ENCODE measurements around the gene ADAMTS19. TPM values are rescaled to one million over a fixed set of nuclear protein-coding genes. Genes with fewer than 3 reads are reported as not detected.

Gene ADAMTS19
- total and polyA plus RNA-seq, 11 donors: 0.16 to 1.2 (median 0.53) TPM; not detected in 3

DNA sequence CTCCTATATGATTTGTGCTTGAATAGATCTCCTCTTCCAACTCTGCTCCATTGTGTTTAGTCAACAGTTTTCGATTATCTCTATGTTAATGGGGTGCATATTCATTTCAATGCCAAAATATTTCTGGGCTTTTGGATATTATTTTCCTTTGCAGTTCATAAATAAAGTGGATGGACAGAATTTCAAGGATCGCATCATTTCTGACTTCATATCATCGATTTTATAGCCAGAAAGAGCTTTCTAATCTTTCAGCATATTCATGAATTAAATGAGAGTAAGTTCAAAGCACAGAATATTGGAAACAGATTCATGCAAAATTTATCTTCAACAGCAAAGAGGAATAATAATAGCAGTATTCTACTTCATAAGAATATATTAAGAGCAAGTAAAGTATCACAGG is 227.8 kb downstream of the ADAMTS19 start:
- intact Hi-C loops (cut with DNase I): no loop called here
- ATAC-seq: no peak

GRCh38 chr5:129689045-129689444 is 228.9 kb downstream of the ADAMTS19 start:
- no peaks in the 10 kb centered on the region for H3K36me3 ChIP-seq
- H3K9me3 ChIP-seq: no peaks in the 10 kb centered on the region
- no peaks in the 10 kb centered on the region for H3K27me3 ChIP-seq
- ATAC-seq: no peak
- no peak overlapping the region for H3K27ac ChIP-seq
- no peak for DNase-seq
- H3K4me3 ChIP-seq: no peak overlapping the region
- intact Hi-C loops (cut with DNase I): no loop called here
- no peaks in the 10 kb centered on the region for H3K4me1 ChIP-seq
- TF ChIP-seq, protein P1, sequence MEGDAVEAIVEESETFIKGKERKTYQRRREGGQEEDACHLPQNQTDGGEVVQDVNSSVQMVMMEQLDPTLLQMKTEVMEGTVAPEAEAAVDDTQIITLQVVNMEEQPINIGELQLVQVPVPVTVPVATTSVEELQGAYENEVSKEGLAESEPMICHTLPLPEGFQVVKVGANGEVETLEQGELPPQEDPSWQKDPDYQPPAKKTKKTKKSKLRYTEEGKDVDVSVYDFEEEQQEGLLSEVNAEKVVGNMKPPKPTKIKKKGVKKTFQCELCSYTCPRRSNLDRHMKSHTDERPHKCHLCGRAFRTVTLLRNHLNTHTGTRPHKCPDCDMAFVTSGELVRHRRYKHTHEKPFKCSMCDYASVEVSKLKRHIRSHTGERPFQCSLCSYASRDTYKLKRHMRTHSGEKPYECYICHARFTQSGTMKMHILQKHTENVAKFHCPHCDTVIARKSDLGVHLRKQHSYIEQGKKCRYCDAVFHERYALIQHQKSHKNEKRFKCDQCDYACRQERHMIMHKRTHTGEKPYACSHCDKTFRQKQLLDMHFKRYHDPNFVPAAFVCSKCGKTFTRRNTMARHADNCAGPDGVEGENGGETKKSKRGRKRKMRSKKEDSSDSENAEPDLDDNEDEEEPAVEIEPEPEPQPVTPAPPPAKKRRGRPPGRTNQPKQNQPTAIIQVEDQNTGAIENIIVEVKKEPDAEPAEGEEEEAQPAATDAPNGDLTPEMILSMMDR (IDR thresholded peaks at IDR 0.05): no peak
- no peak for TF ChIP-seq POLR2A (IDR thresholded peaks at IDR 0.05)

More for the DNA sequence above, 227.8 kb downstream of the ADAMTS19 start:
- H3K9me3 ChIP-seq: no peaks in the 10 kb centered on the region
- WGBS, 4 donors: 82 to 87% (median 86%) methylated on average over 3 of the region's 3 CpGs
- H3K4me3 ChIP-seq: no peak overlapping the region
- H3K4me1 ChIP-seq: no peaks in the 10 kb centered on the region
- no peaks in the 10 kb centered on the region for H3K36me3 ChIP-seq
- DNase-seq: no peak
- H3K27ac ChIP-seq: no peak overlapping the region
- no peaks in the 10 kb centered on the region for H3K27me3 ChIP-seq
- TF ChIP-seq, protein P1 (IDR thresholded peaks at IDR 0.05): no peak
- no peak for TF ChIP-seq POLR2A (IDR thresholded peaks at IDR 0.05)

- TF ChIP-seq POLR2A (IDR thresholded peaks at IDR 0.05): no peak
- TF ChIP-seq, protein P1 (IDR thresholded peaks at IDR 0.05): no peak
- Histone ChIP-seq H3K27ac (no peak overlapping the region), H3K9me3 (no peaks in the 10 kb centered on the region), H3K4me3 (no peak overlapping the region), H3K4me1 (no peaks in the 10 kb centered on the region), H3K27me3 (no peaks in the 10 kb centered on the region), H3K36me3 (no peaks in the 10 kb centered on the region)
- WGBS, 4 donors: 56 to 61% (median 59%) methylated on average over 1 of the region's 1 CpG
- ATAC-seq: no peak
- DNase-seq: no peak
- intact Hi-C loops (cut with DNase I): no loop called here
Measured at GRCh38 chr5:129691220-129691619, 231.1 kb downstream of the ADAMTS19 start.

- Histone ChIP-seq H3K36me3 (no peaks in the 10 kb centered on the region), H3K27ac (no peak overlapping the region), H3K9me3 (no peaks in the 10 kb centered on the region), H3K4me3 (no peak overlapping the region), H3K27me3 (no peaks in the 10 kb centered on the region), H3K4me1 (no peaks in the 10 kb centered on the region)
- DNase-seq (no peak), ATAC-seq (no peak)
- TF ChIP-seq, protein P1 (IDR thresholded peaks at IDR 0.05): no peak
- TF ChIP-seq POLR2A (IDR thresholded peaks at IDR 0.05): no peak
- intact Hi-C loops (cut with DNase I): no loop called here
Measured at GRCh38 chr5:129696636-129697035, 236.5 kb downstream of the ADAMTS19 start.

All from heart left ventricle (tissue), 16 donors.